Activated T-helper 1 cell treated with anti-CD3 and anti-CD28 coated beads, Interleukin-2, amount 50 U/mL, for 16 hours (primary cell): ENCODE measurements around the gene SLC7A10.

ENCODE experiments used
- DNase-seq, 2 donors: peaks; one replicate each; pipeline ENCODE4 v3.0.0-alpha.2; 2020; ENCODE audit warnings: low read depth in 1 of 2, low spot score in 1 of 2

SLC7A10 gene

GRCh38 chr19:33225458-33225926 is at the start of gene SLC7A10:
TSS of gene SLC7A10 (minus strand) at chr19:33225850. CDS start at chr19:33225703, 147 bp downstream.
- no peak for DNase-seq

- no peak for DNase-seq
Measured at GRCh38 chr19:33274663-33275558, 49.3 kb upstream of the SLC7A10 start.

GRCh38 chr19:33273881-33274662 is 48.4 kb upstream of the SLC7A10 start:
- no peak for DNase-seq

GRCh38 chr19:33273065-33273736 is 47.6 kb upstream of the SLC7A10 start:
- DNase-seq, result no peak

GRCh38 chr19:33271246-33272021 is 45.8 kb upstream of the SLC7A10 start:
- DNase-seq, result no peak

- no peak for DNase-seq
Measured at GRCh38 chr19:33270769-33271168, 45.1 kb upstream of the SLC7A10 start.

GRCh38 chr19:33269016-33269415 is 43.4 kb upstream of the SLC7A10 start:
- DNase-seq, result no peak

- DNase-seq, result no peak
Measured at GRCh38 chr19:33268162-33268991, 42.7 kb upstream of the SLC7A10 start.

- DNase-seq, result no peak
Measured at GRCh38 chr19:33267706-33268105, 42.1 kb upstream of the SLC7A10 start.

- no peak for DNase-seq
Measured at GRCh38 chr19:33266974-33267484, 41.4 kb upstream of the SLC7A10 start.

- no peak for DNase-seq
Measured at GRCh38 chr19:33264881-33265445, 39.3 kb upstream of the SLC7A10 start.

- no peak for DNase-seq
Measured at GRCh38 chr19:33263325-33264023, 37.8 kb upstream of the SLC7A10 start.

GRCh38 chr19:33261511-33262189 is 36.0 kb upstream of the SLC7A10 start:
- DNase-seq, result no peak

- DNase-seq, result no peak
Measured at GRCh38 chr19:33260628-33261418, 35.2 kb upstream of the SLC7A10 start.

GRCh38 chr19:33259539-33259938 is 33.9 kb upstream of the SLC7A10 start:
- DNase-seq, result no peak

GRCh38 chr19:33257828-33258227 is 32.2 kb upstream of the SLC7A10 start:
- no peak for DNase-seq

- DNase-seq, result no peak
Measured at GRCh38 chr19:33256261-33256660, 30.6 kb upstream of the SLC7A10 start.
